Epithelial cell of proximal tubule (primary cell): Measurements from ENCODE around the gene MYBPC1. TPM values are rescaled to one million over a fixed set of nuclear protein-coding genes. Genes with fewer than 3 reads are reported as not detected.
"Not testable (repeated sequence)": the region's sequence is repeated elsewhere in the genome, so short reads cannot be mapped to it uniquely, and the experiment has no call there.

Experiments
- DNase-seq: peaks from one replicate; pipeline ENCODE4 v3.0.0-alpha.2; 2011; ENCODE audit warnings: low read depth
- H3K4me3 ChIP-seq: 2 replicates; pipeline ENCODE4 v1.5.1; 2011; ENCODE audit warnings: low read depth, mild to moderate bottlenecking, low read length
- CTCF ChIP-seq: conservative IDR thresholded peaks from 2 replicates; pipeline ENCODE4 v1.5.1; 2012; ENCODE audit warnings: low read depth, mild to moderate bottlenecking, low read length
- total RNA-seq: library from RNA; depleted of rRNA; stranded (reverse); fragments of >200 nt; gene quantifications from 2 replicates; pipeline ENCODE4 v1.2.3, GENCODE V29; 2015

Gene MYBPC1, protein sequence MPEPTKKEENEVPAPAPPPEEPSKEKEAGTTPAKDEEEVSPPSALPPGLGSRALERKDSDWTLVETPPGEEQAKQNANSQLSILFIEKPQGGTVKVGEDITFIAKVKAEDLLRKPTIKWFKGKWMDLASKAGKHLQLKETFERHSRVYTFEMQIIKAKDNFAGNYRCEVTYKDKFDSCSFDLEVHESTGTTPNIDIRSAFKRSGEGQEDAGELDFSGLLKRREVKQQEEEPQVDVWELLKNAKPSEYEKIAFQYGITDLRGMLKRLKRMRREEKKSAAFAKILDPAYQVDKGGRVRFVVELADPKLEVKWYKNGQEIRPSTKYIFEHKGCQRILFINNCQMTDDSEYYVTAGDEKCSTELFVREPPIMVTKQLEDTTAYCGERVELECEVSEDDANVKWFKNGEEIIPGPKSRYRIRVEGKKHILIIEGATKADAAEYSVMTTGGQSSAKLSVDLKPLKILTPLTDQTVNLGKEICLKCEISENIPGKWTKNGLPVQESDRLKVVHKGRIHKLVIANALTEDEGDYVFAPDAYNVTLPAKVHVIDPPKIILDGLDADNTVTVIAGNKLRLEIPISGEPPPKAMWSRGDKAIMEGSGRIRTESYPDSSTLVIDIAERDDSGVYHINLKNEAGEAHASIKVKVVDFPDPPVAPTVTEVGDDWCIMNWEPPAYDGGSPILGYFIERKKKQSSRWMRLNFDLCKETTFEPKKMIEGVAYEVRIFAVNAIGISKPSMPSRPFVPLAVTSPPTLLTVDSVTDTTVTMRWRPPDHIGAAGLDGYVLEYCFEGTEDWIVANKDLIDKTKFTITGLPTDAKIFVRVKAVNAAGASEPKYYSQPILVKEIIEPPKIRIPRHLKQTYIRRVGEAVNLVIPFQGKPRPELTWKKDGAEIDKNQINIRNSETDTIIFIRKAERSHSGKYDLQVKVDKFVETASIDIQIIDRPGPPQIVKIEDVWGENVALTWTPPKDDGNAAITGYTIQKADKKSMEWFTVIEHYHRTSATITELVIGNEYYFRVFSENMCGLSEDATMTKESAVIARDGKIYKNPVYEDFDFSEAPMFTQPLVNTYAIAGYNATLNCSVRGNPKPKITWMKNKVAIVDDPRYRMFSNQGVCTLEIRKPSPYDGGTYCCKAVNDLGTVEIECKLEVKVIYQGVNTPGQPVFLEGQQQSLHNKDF
- not detected in 2 replicates for total RNA-seq

DNA sequence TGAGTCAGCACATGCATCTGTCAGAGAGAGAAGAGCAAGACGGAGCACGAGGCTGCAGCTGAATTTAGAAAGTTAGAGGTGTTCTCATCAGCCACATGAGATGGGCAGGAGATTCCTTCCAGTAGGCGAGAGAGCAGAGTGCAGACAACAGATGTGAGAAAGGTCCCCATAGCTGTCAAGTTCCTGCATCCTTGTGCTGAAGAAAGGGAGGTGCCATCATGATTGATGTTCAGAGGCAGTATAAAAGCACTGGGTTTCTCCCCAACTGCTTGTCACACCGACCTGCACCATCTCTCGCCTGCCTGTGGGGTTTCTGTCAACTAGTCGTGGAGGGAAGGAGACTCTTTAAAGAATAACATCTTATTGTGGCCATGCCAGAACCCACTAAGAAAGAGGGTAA is at the start of gene MYBPC1:
Gene MYBPC1 (plus strand): TSS at position 272 of the 400 bp plus-strand sequence. CDS start 100 bp downstream, at position 372.
- no peak for TF ChIP-seq CTCF
- DNase-seq, result no peak
- H3K4me3 ChIP-seq, result no peak within 1 kb of the TSS

- no peak for DNase-seq
- no peak for TF ChIP-seq CTCF
- H3K4me3 ChIP-seq, result no peak overlapping the region
Measured at GRCh38 chr12:101551362-101552114, 43.2 kb upstream of the MYBPC1 start.

GRCh38 chr12:101552277-101552676 is 42.5 kb upstream of the MYBPC1 start:
- DNase-seq, result no peak
- no peak for TF ChIP-seq CTCF

DNA sequence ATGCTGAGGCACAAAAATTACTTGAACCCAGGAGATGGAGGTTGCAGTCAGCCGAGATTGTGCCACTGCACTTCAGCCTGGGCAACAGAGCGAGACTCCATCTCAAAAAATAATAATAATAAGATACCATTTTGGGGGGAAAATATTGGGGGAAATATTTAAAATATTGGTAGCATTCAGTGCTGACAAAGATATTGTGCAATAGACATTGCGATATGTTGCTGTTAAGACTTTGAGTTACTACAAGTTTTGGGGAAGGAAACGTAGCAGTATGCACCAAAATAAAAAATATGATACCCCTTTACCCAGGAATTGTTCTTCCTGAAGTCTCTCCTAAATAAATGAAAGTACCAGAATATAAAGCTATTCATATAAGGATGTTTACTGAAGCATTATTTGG is 37.7 kb upstream of the MYBPC1 start:
- TF ChIP-seq CTCF, result no peak
- H3K4me3 ChIP-seq, result no peak overlapping the region
- no peak for DNase-seq

More at GRCh38 chr12:101552277-101552676, 42.5 kb upstream of the MYBPC1 start:
- no peak overlapping the region for H3K4me3 ChIP-seq

GRCh38 chr12:101558726-101559125 is 36.0 kb upstream of the MYBPC1 start:
- DNase-seq, result not testable (repeated sequence)

GRCh38 chr12:101563212-101563611 is 31.6 kb upstream of the MYBPC1 start:
- no peak overlapping the region for H3K4me3 ChIP-seq
- DNase-seq, result peak; percentile 3
- no peak for TF ChIP-seq CTCF

More at GRCh38 chr12:101558726-101559125, 36.0 kb upstream of the MYBPC1 start:
- not testable (repeated sequence) for H3K4me3 ChIP-seq
